CD4-positive, alpha-beta T cell treated with Interleukin-4 for 4 hours (primary cell): ENCODE results near the gene COX20.

Experiments used
- DNase-seq: peaks from one replicate; pipeline ENCODE4 v3.0.0-alpha.2; 2020

COX20 gene

GRCh38 chr1:244854166-244854565 is 18.7 kb downstream of the COX20 start:
- peak; percentile 27 for DNase-seq

GRCh38 chr1:244854865-244855578 is 19.6 kb downstream of the COX20 start:
- no peak for DNase-seq

GRCh38 chr1:244857761-244858160 is 22.3 kb downstream of the COX20 start:
- no peak for DNase-seq

- DNase-seq: no peak
These were observed 22.9 kb downstream of the COX20 start for GRCh38 chr1:244858357-244858756.

- DNase-seq: no peak
These were observed 24.6 kb downstream of the COX20 start for GRCh38 chr1:244860078-244860477.

GRCh38 chr1:244860914-244861610 is 25.6 kb downstream of the COX20 start:
- peak; percentile 25 for DNase-seq

GRCh38 chr1:244861683-244862082 is 26.2 kb downstream of the COX20 start:
- no peak for DNase-seq

GRCh38 chr1:244862354-244862698 is 26.9 kb downstream of the COX20 start:
- DNase-seq: peak; percentile 55

GRCh38 chr1:244862699-244863490 is 27.4 kb downstream of the COX20 start:
- peak; percentile 97 for DNase-seq

- no peak for DNase-seq
These were observed 28.2 kb downstream of the COX20 start for GRCh38 chr1:244863491-244864252.

- DNase-seq: peak; percentile 96
These were observed 29.0 kb downstream of the COX20 start, which contains the start of gene HNRNPU for GRCh38 chr1:244864253-244865027. HNRNPU (minus strand) TSS chr1:244864543; CDS start chr1:244864307, 236 bp downstream.

GRCh38 chr1:244865028-244865371 is 29.5 kb downstream of the COX20 start:
- DNase-seq: no peak

- no peak for DNase-seq
These were observed 30.4 kb downstream of the COX20 start for GRCh38 chr1:244865820-244866219.

GRCh38 chr1:244866355-244866754 is 30.9 kb downstream of the COX20 start:
- DNase-seq: no peak

- DNase-seq: no peak
These were observed 33.3 kb downstream of the COX20 start for GRCh38 chr1:244868484-244869363.

- DNase-seq: no peak
These were observed 33.9 kb downstream of the COX20 start for GRCh38 chr1:244869364-244869827.

- no peak for DNase-seq
These were observed 34.5 kb downstream of the COX20 start for GRCh38 chr1:244869950-244870349.

- no peak for DNase-seq
These were observed 39.6 kb downstream of the COX20 start for GRCh38 chr1:244874974-244875579.

- no peak for DNase-seq
These were observed 40.9 kb downstream of the COX20 start for GRCh38 chr1:244876228-244876910.

- no peak for DNase-seq
These were observed 43.2 kb downstream of the COX20 start for GRCh38 chr1:244878681-244879080.
